HPDE6-E6E7 (cell line): ENCODE measurements around the gene VAMP8.
"Not testable (repeated sequence)": the region's sequence is repeated elsewhere in the genome, so short reads cannot be mapped to it uniquely, and the experiment has no call there.

Experiments used
- DNase-seq: peaks from one replicate; pipeline ENCODE4 v3.0.0; 2011; ENCODE audit warnings: missing footprints; ENCODE audit errors: extremely low spot score

Gene VAMP8

GRCh38 chr2:85598594-85599340 is 21.4 kb downstream of the VAMP8 start:
- no peak for DNase-seq

- no peak for DNase-seq
Observed at GRCh38 chr2:85599468-85600234, 22.3 kb downstream of the VAMP8 start.

- no peak for DNase-seq
Observed at GRCh38 chr2:85600235-85600575, 22.8 kb downstream of the VAMP8 start.

- no peak for DNase-seq
Observed at GRCh38 chr2:85600951-85601770, 23.8 kb downstream of the VAMP8 start.

GRCh38 chr2:85601771-85602475 is 24.5 kb downstream of the VAMP8 start:
- DNase-seq = peak; percentile 47

GRCh38 chr2:85602476-85603234 is 25.3 kb downstream of the VAMP8 start, which contains the start of gene TMEM150A:
Gene TMEM150A (minus strand): TSS chr2:85602698. CDS start chr2:85601948, 750 bp downstream.
- peak; percentile 85 for DNase-seq

- DNase-seq = not testable (repeated sequence)
Observed at GRCh38 chr2:85604133-85604444, 26.7 kb downstream of the VAMP8 start.

GRCh38 chr2:85604568-85605339 is 27.4 kb downstream of the VAMP8 start:
- DNase-seq = no peak

GRCh38 chr2:85605406-85606115 is 28.2 kb downstream of the VAMP8 start:
- no peak for DNase-seq

- DNase-seq = no peak
Observed at GRCh38 chr2:85606116-85606455, 28.7 kb downstream of the VAMP8 start.

- no peak for DNase-seq
Observed at GRCh38 chr2:85607268-85608215, 30.2 kb downstream of the VAMP8 start.

- DNase-seq = no peak
Observed at GRCh38 chr2:85611217-85611704, 33.9 kb downstream of the VAMP8 start.

GRCh38 chr2:85611705-85612587 is 34.6 kb downstream of the VAMP8 start, which contains the start of gene C2orf68:
Gene C2orf68 (minus strand): TSS chr2:85612066. CDS start chr2:85611984, 82 bp downstream.
- DNase-seq = peak; percentile 85

- DNase-seq = no peak
Observed at GRCh38 chr2:85613717-85614515, 36.5 kb downstream of the VAMP8 start.

GRCh38 chr2:85614757-85615156 is 37.4 kb downstream of the VAMP8 start:
- not testable (repeated sequence) for DNase-seq

GRCh38 chr2:85615413-85615728 is 38.0 kb downstream of the VAMP8 start:
- DNase-seq = no peak

GRCh38 chr2:85617723-85618122 is 40.3 kb downstream of the VAMP8 start:
- DNase-seq = not testable (repeated sequence)
